Mesenchymal stem cell (in vitro differentiated cells and primary cell): ENCODE measurements around the gene NUDCD3.

ENCODE experiments used
- DNase-seq: peaks from one replicate; pipeline ENCODE4 v3.0.0-alpha.2; 2013
- H2AFZ ChIP-seq: one replicate; pipeline ENCODE4 v1.6.1; 2013; ENCODE audit warnings: low read depth, mild to moderate bottlenecking, control low read depth, inconsistent platforms, low read length, moderate library complexity
- H2AK5ac ChIP-seq: 2 replicates; pipeline ENCODE4 v1.6.1; 2013; ENCODE audit warnings: low read length, moderate library complexity, mild to moderate bottlenecking, inconsistent platforms; ENCODE audit not compliant: severe bottlenecking
- H2BK120ac ChIP-seq: one replicate; pipeline ENCODE4 v1.6.1; 2013; ENCODE audit warnings: low read depth, mild to moderate bottlenecking, inconsistent platforms, low read length, moderate library complexity
- H2BK12ac ChIP-seq, 2 experiments: one replicate each; pipeline ENCODE4 v1.6.1; 2013; ENCODE audit warnings: inconsistent platforms in 2 of 2, low read length in 2 of 2, mild to moderate bottlenecking in 2 of 2, moderate library complexity in 2 of 2, control low read depth in 1 of 2
- H2BK15ac ChIP-seq: one replicate; pipeline ENCODE4 v1.6.1; 2013; ENCODE audit warnings: mild to moderate bottlenecking, low read depth, inconsistent platforms; ENCODE audit not compliant: poor library complexity, severe bottlenecking
- H2BK5ac ChIP-seq: 2 replicates; pipeline ENCODE4 v1.6.1; 2013; ENCODE audit warnings: low read depth, mild to moderate bottlenecking, low read length, control low read depth, inconsistent platforms; ENCODE audit not compliant: poor library complexity, severe bottlenecking
- H3K14ac ChIP-seq, 2 experiments: one replicate each; pipeline ENCODE4 v1.6.1; 2013; ENCODE audit warnings: inconsistent platforms in 2 of 2, low read length in 2 of 2, control low read depth in 1 of 2, mild to moderate bottlenecking in 1 of 2, moderate library complexity in 1 of 2
- H3K18ac ChIP-seq, 2 experiments: one replicate each; pipeline ENCODE4 v1.6.1; 2013; ENCODE audit warnings: inconsistent platforms in 2 of 2, low read length in 2 of 2, control low read depth in 1 of 2, low read depth in 1 of 2, mild to moderate bottlenecking in 1 of 2
- H3K23ac ChIP-seq, 2 experiments: one replicate each; pipeline ENCODE4 v1.6.1; 2013; ENCODE audit warnings: inconsistent platforms in 2 of 2, low read length in 2 of 2, mild to moderate bottlenecking in 2 of 2, moderate library complexity in 2 of 2, control low read depth in 1 of 2
- H3K27ac ChIP-seq: 2 replicates; pipeline ENCODE4 v1.5.1; 2013; ENCODE audit warnings: mild to moderate bottlenecking, moderate library complexity, low read length, control low read depth, inconsistent platforms; ENCODE audit not compliant: poor library complexity, severe bottlenecking
- H3K27me3 ChIP-seq, 2 experiments: 2 replicates each; pipeline versions ENCODE4 v1.6.1 to v1.7.0; 2013; ENCODE audit warnings: low read length in 2 of 2, mild to moderate bottlenecking in 2 of 2, moderate library complexity in 2 of 2, control low read depth in 1 of 2, inconsistent platforms in 1 of 2; ENCODE audit not compliant: control insufficient read depth in 1 of 2, insufficient read depth in 1 of 2
- H3K36me3 ChIP-seq, 2 experiments: 2 replicates each; pipeline versions ENCODE4 v1.6.1 to v1.7.0; 2013; ENCODE audit warnings: low read length in 2 of 2, control low read depth in 1 of 2, inconsistent platforms in 1 of 2, low read depth in 1 of 2, mild to moderate bottlenecking in 1 of 2; ENCODE audit not compliant: insufficient read depth in 2 of 2, control insufficient read depth in 1 of 2
- H3K4ac ChIP-seq, 2 experiments: one replicate each; pipeline ENCODE4 v1.6.1; 2013; ENCODE audit warnings: inconsistent platforms in 2 of 2, low read length in 2 of 2, mild to moderate bottlenecking in 2 of 2, moderate library complexity in 2 of 2, control low read depth in 1 of 2, low read depth in 1 of 2
- H3K4me1 ChIP-seq: 2 replicates; pipeline ENCODE4 v1.6.1; 2013; ENCODE audit warnings: low read depth, low read length, control low read depth; ENCODE audit not compliant: control insufficient read depth, insufficient read depth
- H3K4me2 ChIP-seq: 2 replicates; pipeline ENCODE4 v1.6.1; 2013; ENCODE audit warnings: low read length, mild to moderate bottlenecking, inconsistent platforms; ENCODE audit not compliant: poor library complexity, severe bottlenecking
- H3K4me3 ChIP-seq, 2 experiments: 2 replicates each; pipeline versions ENCODE4 v1.5.1 to v1.7.0; 2013; ENCODE audit warnings: low read length in 2 of 2, mild to moderate bottlenecking in 2 of 2, control low read depth in 1 of 2, low read depth in 1 of 2; ENCODE audit not compliant: insufficient read depth in 1 of 2
- H3K79me1 ChIP-seq: replicated peaks from 2 replicates; pipeline ENCODE4 v1.6.1; 2013; ENCODE audit warnings: mild to moderate bottlenecking, control low read depth, low read length, inconsistent platforms; ENCODE audit not compliant: poor library complexity, severe bottlenecking
- H3K9ac ChIP-seq: 2 replicates; pipeline ENCODE4 v1.7.0; 2013; ENCODE audit warnings: mild to moderate bottlenecking, low read length, moderate library complexity
- H3K9me3 ChIP-seq: 2 replicates; pipeline ENCODE4 v1.7.0; 2013; ENCODE audit warnings: mild to moderate bottlenecking, low read length; ENCODE audit not compliant: control insufficient read depth
- H4K8ac ChIP-seq: one replicate; pipeline ENCODE4 v1.6.1; 2013; ENCODE audit warnings: inconsistent platforms, mild to moderate bottlenecking, low read length, moderate library complexity
- H4K91ac ChIP-seq: one replicate; pipeline ENCODE4 v1.6.1; 2013; ENCODE audit warnings: mild to moderate bottlenecking, low read length, inconsistent platforms
- WGBS: methylation state at CpG from one replicate; pipeline ENCODE4 v1.1.7; 2013; ENCODE audit warnings: mixed read lengths; 5-methylcytosine and 5-hydroxymethylcytosine counted together

The NUDCD3 gene

GRCh38 chr7:44347546-44348114, 142.8 kb downstream of the NUDCD3 start:
- Histone ChIP-seq H3K4me3 (no peak overlapping the region), H3K4me2 (no peak overlapping the region), H4K91ac (no peak overlapping the region), H3K23ac (no peak overlapping the region), H3K9ac (no peak overlapping the region), H2AK5ac (no peak overlapping the region), H3K36me3 (no peaks in the 10 kb centered on the region), H3K14ac (peak overlapping the region in 1 of 2 experiments; percentile 86), H4K8ac (no peak overlapping the region), H3K9me3 (peaks cover 17% of the 10 kb centered on the region), H3K27me3 (peaks cover 8 to 19% of the 10 kb centered on the region in 2 experiments), H2BK5ac (no peak overlapping the region), H3K79me1 (no peaks in the 10 kb centered on the region), H3K27ac (no peak overlapping the region), H2BK12ac (no peak overlapping the region), H2BK15ac (no peak overlapping the region), H2AFZ (no peak overlapping the region), H2BK120ac (no peak overlapping the region), H3K18ac (no peak overlapping the region), H3K4me1 (no peaks in the 10 kb centered on the region), H3K4ac (no peak overlapping the region)
- DNase-seq: no peak

DNA sequence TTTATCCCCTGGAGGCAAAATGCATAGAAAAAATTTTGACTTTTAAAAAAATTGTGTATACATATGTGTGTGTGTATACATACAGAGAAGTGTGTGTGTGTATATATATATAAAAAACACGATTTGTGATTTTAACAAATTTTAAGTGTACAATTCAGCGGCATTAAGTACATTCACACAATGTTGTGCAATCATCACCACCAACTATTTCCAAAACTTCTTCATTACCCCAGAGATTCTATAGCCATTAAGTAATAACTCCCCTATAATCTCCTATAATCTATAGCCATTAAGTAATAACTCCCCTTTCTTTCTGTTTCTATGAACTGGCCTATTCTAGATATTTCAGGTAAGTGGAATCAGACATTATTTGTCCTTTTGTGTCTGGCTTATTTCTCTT, 144.4 kb downstream of the NUDCD3 start:
- Histone ChIP-seq H3K4me2 (no peak overlapping the region), H4K8ac (no peak overlapping the region), H3K9ac (no peak overlapping the region), H3K36me3 (no peaks in the 10 kb centered on the region), H3K27ac (no peak overlapping the region), H3K27me3 (peaks cover 8 to 19% of the 10 kb centered on the region in 2 experiments), H3K4ac (no peak overlapping the region), H3K23ac (no peak overlapping the region), H2BK15ac (no peak overlapping the region), H3K18ac (no peak overlapping the region), H3K79me1 (no peaks in the 10 kb centered on the region), H2AFZ (no peak overlapping the region), H2AK5ac (no peak overlapping the region), H3K9me3 (peaks cover 11% of the 10 kb centered on the region), H3K14ac (no peak overlapping the region), H2BK5ac (no peak overlapping the region), H2BK120ac (no peak overlapping the region), H3K4me1 (no peaks in the 10 kb centered on the region), H4K91ac (no peak overlapping the region), H2BK12ac (no peak overlapping the region), H3K4me3 (no peak overlapping the region)
- 90% methylated on average over 2 of the region's 2 CpGs for WGBS
- no peak for DNase-seq

GRCh38 chr7:44341401-44341800, 149.1 kb downstream of the NUDCD3 start:
- Histone ChIP-seq H3K4ac (no peak overlapping the region), H4K91ac (no peak overlapping the region), H3K23ac (no peak overlapping the region), H3K4me3 (no peak overlapping the region), H3K14ac (no peak overlapping the region), H2BK120ac (no peak overlapping the region), H2AK5ac (no peak overlapping the region), H3K27me3 (peaks cover 11 to 25% of the 10 kb centered on the region in 2 experiments), H3K9me3 (peaks cover 22% of the 10 kb centered on the region), H2AFZ (no peak overlapping the region), H2BK15ac (no peak overlapping the region), H3K9ac (no peak overlapping the region), H3K79me1 (no peaks in the 10 kb centered on the region), H3K27ac (no peak overlapping the region), H4K8ac (no peak overlapping the region), H3K36me3 (no peaks in the 10 kb centered on the region), H3K4me1 (no peaks in the 10 kb centered on the region), H2BK12ac (no peak overlapping the region), H3K4me2 (no peak overlapping the region), H3K18ac (no peak overlapping the region), H2BK5ac (no peak overlapping the region)
- WGBS: 90% methylated on average over 1 of the region's 3 CpGs
- no peak for DNase-seq

- no peak overlapping the region for H3K4me2 ChIP-seq
- no peak overlapping the region for H2AK5ac ChIP-seq
- H2AFZ ChIP-seq: no peak overlapping the region
- no peak overlapping the region for H2BK12ac ChIP-seq
- H3K36me3 ChIP-seq: no peaks in the 10 kb centered on the region
- no peak for DNase-seq
- no peak overlapping the region for H3K18ac ChIP-seq
- H3K27me3 ChIP-seq: peaks cover 7 to 17% of the 10 kb centered on the region in 2 experiments
- H2BK120ac ChIP-seq: no peak overlapping the region
- no peak overlapping the region for H3K4ac ChIP-seq
- no peak overlapping the region for H3K14ac ChIP-seq
- no peak overlapping the region for H3K9ac ChIP-seq
- H3K23ac ChIP-seq: no peak overlapping the region
- no peak overlapping the region for H3K4me3 ChIP-seq
- H3K27ac ChIP-seq: no peak overlapping the region
- 100% methylated on average over 2 of the region's 3 CpGs for WGBS
- H3K4me1 ChIP-seq: peaks cover 4% of the 10 kb centered on the region
- H4K8ac ChIP-seq: no peak overlapping the region
- no peak overlapping the region for H4K91ac ChIP-seq
- no peak overlapping the region for H2BK5ac ChIP-seq
- no peaks in the 10 kb centered on the region for H3K79me1 ChIP-seq
- no peak overlapping the region for H2BK15ac ChIP-seq
- H3K9me3 ChIP-seq: peaks cover 27% of the 10 kb centered on the region
Measured at GRCh38 chr7:44338600-44338999, 151.9 kb downstream of the NUDCD3 start.
